HG03558 (cell line): Measurements from ENCODE around the gene CLEC2D.
"Not testable (repeated sequence)": the region's sequence is repeated elsewhere in the genome, so short reads cannot be mapped to it uniquely, and the experiment has no call there.

Experiments
- ATAC-seq: cut with Tn5 transposase; IDR thresholded peaks from one replicate; pipeline ENCODE4 v1.9.1; 2021; ENCODE audit warnings: moderate number of reproducible peaks; ENCODE audit not compliant: unreplicated experiment; ENCODE audit errors: extremely low read depth

Gene CLEC2D, protein sequence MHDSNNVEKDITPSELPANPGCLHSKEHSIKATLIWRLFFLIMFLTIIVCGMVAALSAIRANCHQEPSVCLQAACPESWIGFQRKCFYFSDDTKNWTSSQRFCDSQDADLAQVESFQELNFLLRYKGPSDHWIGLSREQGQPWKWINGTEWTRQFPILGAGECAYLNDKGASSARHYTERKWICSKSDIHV

DNA sequence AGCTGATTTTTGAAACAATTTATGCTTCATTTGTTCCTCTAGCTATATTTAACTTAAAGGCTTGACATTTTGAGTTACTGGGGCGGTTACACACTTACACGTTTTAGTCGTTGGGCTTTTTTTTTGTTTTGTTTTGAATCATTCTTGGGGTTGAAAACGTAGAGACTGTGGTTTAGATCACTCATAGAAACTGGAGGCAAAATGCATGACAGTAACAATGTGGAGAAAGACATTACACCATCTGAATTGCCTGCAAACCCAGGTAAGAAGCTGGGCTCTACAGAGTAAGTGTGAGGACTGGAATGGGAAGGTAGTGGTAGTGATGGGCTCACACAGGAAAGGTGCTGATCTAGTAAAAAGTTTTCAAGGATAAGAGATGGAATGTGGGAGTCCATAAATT is at the start of gene CLEC2D:
Gene CLEC2D, plus strand, starts transcription at position 180 of the 400 bp plus-strand sequence. Its CDS starts 22 bp downstream, at position 202.
- ATAC-seq: peak; percentile 37

DNA sequence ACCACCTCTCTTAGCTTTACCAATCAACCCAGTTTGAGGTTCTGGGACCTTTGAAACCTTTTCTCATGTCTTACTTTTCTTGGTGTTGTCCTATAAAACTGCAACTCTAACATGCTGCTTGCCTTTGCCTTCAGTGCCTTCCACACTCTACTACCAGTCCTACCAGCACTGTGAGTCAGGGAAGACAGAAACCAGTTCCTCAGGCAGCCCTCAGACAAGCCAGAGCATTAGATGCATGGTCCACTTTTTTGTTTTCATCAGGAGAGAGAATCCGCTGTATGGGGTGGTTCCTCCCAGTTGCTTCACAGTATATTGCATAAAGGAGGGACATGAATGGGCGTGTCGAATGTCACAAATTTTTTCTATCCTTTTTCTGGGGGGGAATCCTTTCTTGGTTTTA is 44.5 kb upstream of the CLEC2D start:
- ATAC-seq: no peak

DNA sequence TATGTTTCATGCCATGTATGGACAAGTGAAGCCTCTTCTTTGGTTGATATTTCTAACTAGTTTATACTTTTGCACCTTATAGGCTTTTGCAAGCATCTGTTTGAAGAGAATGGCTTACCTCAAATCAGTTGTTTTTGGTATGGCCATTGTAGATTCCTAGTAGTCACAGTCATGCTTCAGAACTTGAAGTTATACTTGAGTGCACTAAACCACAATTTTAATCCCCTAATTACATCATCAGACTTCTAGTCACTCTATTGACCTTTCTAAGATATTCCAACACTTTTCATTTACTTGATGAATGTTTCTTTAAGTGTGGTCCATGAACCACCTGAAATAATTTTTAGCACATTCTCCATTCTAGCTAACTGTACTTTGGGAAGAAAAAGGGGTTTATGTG is 43.2 kb upstream of the CLEC2D start:
- no peak for ATAC-seq

DNA sequence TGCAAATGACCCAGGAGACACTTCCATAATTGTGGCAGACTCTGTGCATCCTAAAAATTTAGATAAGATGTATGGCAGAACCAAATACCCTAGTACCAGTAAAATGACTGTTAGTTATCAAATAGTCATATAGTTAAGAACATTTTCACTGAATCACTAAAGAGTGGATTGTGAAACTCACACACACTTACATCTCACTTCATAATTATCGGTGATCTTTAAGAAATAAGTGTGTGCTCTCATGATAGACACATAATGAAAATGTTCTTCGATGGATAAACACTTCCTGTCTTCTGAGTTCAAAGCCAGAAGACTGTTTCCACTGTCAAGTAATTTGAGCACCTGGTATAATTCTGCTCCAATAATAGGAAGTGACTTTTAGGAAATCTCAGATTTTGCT is 42.7 kb upstream of the CLEC2D start:
- no peak for ATAC-seq

DNA sequence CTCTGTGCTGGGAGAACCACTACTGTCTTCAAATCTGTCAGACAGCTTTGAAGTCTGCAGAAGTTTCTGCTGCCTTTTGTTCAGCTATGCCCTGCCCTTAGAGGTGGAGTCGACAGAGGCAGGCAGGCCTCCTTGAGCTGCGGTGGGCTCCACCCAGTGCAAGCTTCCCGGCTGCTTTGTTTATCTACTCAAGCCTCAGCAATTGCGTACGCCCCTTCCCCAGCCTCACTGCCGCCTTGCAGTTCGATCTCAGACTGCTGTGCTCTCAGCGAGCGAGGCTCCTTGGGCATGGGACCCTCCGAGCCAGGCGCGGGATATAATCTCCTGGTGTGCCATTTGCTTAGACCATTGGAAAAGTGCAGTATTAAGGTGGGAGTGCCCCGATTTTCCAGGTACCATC is 36.7 kb upstream of the CLEC2D start:
- no peak for ATAC-seq

DNA sequence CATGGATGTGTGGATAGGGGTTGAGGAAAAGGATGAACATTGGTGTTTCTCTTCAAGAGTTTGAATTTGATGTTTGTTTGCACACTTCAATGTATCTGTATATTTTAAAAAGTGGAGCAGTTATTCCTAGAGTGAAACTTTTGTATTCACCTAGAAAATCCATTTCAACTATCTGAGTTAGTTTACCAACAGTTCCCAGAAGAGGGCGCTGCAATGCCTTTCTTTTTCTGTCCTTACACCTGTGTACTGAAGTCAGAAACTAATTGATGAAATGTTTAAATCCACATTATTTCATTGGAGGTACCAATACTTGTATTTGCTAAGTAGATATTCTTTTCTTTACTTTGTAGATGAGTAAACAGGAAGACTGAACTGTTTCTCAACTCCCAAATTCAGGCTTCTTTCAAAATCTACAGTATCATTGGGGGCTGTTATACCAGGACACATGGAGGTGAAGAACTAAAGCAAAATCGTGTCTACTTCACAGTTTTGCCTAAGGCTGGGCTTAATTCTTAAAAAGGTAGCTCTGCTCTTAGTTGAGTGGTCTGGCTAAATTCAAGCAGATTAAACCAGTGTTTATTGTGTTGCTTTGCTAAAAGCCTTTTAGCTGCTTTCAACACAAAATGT is 35.2 kb upstream of the CLEC2D start:
- no peak for ATAC-seq

DNA sequence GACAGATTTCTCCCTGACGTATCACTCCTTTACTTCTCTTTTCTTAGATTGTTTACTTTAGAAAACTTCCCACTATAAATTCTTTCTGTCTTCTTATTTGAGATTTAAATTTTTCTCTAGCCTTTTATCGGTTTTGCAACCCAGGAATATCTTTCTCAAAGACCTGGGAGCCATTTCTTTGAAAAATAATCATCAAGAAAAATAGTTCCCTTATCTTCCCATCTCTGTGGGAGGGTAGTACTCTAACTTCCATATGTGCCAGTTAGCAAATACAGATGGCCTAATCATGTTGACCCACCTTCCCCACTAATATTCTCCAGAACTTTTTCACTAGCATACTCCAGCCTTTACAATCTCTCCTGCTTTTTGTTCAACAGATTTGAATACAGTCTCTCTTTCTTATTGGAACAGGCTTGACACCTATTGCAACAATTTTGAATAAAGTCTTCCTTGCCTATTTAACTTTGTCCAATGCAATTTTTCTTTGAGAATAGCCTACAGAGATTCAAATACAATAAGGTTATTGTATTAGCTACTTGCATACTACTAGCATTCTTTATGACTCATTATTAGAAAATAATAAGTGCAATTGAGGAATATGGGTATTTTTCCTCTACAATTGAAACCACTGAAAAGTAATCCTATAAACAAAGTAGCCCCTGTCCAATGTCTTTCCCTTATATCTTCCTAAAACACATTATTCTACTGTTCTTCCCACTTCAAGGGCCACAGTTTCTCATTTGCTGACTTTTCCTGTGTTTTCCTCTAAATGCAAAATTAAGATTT is 34.4 kb upstream of the CLEC2D start:
- ATAC-seq: no peak

DNA sequence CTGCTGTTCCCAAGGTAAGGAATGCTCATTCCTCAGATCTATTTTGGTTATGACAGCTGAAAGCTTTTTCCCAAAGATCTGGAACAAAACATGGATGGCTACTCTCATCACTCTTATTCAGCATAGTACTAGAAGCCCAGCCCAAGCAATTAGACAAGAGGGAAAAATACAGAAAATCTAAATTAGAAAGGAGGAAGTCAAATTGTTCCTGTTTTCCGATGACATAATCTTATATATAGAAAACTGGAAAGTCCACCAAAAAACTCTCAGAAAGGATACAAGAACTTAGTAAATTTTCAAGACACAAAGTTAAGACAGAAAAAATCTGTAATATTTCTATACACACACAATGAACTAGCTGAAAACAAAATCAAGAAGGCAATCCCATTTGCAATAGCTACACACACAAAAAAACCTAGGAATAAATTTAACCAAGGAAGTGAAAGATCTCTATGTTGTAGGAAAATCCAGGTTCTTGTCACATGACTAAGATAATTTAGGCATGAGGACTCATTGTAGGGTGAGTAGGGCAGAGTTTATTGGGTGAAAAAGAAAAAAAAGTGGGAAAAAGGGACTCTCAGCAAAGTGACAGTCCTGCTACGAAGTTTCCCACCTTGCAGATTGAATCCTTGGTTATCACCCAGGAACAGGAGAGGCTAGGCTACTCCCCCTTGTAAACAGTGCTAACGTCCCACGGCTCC is 33.2 kb upstream of the CLEC2D start:
- ATAC-seq: no peak

DNA sequence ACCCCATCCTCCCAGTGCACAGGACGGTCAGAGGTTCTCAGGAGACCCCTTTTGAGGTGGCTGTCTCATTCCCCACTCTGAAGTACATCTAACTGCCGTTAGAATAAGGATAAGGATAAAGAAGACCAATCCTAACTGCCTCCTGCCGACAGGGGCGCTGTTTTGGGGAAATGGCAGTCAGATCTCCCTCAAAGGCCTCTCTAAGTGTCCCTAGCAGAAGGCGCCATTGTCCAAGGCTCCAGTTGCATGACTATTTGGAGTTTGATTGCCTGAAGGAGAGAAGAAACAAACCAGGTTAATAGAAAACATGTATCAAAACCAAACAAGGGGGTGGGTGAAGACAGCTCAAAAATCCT is 32.7 kb upstream of the CLEC2D start:
- no peak for ATAC-seq

DNA sequence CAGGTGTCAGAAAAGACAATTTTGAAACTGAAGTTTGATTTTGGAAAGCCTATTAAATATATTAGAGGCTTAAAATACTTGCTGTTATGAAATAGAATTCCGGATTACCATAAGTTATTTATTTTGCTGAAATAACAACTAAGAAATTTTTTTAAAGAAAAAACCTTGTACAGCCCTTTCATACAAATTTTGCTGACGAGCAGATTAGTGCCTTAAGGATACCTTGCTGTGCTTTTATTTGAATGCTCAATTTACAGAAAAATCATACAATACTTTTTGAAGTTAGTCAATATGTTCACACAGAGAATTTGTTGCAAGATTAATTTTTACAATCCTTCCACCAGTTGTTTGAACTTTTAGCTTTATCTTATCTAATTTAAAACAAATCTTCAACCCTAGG is 29.5 kb upstream of the CLEC2D start:
- ATAC-seq: no peak

DNA sequence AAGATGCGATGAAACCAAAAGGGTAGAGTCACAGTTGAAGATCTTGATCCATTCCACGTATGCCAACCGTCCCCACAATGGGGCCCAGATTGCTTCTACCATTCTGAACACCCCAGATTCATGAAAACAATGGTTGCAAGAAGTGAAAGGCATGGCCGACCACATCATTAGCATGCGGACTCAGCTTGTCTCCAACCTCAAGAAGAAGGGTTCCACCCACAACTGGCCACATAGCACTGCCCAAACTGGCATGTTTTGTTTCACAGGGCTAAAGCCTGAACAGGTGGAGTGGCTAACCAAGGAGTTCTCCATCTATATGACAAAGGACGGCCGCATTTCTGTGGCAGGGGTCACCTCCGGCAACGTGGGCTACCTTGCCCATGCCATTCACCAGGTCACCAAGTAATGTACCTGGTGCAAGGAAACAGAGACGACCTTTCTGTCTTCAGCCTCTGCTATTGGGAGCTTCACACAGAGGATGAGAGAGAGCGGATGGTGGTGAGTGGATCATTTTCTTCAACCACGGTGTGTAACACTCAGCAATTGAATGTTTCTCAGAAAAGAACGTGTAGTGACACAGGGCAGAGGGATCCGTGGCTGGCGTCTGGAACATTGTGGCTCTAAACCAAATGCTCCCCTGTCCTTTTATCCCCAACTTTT is 26.8 kb upstream of the CLEC2D start:
- ATAC-seq: no peak

DNA sequence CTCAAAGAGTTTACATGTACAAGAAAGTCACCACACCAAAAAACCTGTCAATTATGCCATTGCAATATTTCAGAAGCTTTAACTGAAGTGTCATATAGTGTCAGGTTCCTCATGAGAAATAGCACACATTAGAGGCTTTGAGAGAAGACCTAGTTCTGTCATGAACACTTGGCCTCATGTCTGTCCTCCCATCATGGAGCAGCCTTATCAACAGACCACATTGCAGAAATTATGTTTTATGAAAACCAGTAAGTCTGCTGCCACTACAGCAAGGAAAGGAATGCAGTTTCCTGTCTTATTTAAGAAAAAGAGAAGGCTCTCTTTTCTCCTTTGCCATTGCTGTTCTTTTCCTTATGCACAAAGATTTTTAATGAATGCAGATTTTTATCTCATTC is 26.2 kb upstream of the CLEC2D start:
- ATAC-seq: no peak

DNA sequence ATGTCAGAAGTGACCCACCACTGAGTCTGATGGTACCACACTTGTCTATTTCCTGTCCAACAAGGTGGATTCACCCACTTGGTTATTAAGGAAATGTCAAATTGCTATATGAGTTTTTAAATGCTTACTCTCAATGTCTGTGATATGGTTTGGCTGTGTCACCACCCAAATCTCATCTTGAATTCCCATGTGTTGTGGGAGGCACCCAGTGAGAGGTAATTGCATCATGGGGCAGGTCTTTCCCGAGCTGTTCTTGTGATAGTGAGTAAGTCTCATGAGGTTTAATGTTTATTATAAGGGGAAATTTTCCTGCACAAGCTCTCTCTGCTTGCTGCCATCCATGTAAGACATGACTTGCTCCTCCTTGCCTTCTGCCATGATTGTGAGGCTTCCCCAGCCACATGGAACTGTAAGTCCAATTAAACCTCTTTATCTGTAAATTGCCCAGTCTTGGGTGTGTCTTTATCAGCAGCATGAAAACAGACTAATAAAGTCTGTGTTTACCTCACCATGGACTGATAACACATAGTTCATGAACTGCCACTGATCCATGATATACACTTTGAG is 24.4 kb upstream of the CLEC2D start:
- not testable (repeated sequence) for ATAC-seq

DNA sequence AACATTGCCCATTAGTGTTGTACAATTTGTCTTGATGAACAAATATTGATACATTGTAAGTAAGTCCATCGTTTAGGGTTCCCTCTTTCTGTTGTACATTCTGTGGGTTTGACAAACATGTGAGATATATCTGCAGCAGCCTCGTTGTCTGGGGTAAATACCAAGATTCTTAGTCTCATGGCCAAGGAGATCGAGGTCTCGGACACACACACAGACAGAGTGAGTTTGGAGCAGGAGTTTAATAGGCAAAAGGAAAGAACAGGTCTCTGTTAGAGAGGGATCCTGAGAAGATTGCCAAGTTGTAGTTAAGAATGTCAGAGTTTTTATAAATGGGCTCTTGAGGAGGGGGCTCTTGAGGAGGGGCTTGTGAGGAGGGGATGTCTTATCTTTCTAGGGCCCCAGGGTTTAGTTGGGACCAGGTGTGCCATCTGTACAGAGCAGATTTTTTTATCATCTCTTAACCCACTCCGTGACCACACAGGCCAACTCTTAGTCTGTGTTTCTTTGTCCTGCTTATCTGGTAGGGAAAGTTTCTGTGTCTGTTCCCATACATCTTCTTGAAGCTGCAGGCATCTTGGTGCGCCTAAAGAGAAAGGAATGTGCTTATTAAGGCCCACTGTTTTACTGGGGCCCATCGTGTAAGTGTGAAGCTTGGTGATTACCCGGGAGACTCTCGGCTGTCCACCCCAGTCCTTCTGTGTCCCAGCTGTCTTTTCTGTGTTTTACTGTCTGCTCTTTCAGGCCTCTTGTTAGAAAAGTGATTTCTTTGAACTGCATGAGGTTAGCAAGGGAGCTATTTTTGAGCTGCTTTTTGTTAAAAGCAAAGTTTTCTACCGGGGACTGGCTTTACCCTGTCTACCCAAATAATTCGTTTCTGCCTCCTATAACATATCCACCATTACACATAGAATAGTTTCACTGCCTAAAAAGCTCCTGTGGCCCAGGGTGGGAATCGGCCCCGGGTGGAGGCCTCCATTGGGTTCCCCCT is 22.4 kb upstream of the CLEC2D start:
- no peak for ATAC-seq

DNA sequence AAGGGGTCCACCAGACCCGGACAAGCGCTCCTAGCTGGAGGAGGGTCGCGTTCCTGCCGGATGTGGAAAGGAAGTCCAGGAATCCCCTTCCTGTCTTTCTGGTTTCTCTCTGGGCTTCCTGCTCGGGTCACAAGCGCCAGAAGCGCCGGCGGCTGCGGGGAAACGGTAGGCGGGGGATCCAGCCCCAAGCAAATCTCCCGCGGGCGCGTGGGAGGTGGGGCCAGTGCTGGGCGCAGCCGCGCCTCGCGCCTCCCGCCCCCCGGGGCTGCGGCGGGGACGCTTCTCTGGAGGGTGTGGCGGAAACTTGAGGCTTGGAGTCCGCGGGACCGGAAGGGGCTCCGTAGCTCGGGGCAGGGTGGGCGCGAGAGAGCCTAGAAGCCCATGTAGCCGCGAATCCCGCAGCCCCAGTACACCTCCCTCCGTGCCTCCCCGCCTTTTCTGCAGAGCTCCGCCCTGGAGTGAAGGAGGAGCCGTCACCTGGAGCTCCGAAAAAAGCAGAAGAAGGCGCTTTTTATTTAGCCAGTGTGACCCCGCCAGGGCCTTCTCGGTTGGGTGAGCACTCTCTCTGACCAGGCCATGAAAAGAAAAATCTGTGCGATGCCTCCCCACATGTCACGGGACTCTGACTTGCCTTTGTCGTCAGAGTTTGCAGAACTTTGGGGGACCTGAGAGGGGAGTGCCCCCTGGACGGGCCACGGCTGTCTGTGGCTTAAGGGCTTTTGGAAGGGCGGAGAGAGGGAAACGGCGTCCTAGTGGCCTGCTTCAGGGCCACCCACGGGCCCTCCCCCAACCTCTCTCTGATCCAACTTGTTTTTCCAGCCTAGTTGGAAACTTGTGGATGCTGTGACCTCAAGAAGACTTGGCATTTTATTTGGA is 21.4 kb upstream of the CLEC2D start:
- peak; percentile 34 for ATAC-seq

DNA sequence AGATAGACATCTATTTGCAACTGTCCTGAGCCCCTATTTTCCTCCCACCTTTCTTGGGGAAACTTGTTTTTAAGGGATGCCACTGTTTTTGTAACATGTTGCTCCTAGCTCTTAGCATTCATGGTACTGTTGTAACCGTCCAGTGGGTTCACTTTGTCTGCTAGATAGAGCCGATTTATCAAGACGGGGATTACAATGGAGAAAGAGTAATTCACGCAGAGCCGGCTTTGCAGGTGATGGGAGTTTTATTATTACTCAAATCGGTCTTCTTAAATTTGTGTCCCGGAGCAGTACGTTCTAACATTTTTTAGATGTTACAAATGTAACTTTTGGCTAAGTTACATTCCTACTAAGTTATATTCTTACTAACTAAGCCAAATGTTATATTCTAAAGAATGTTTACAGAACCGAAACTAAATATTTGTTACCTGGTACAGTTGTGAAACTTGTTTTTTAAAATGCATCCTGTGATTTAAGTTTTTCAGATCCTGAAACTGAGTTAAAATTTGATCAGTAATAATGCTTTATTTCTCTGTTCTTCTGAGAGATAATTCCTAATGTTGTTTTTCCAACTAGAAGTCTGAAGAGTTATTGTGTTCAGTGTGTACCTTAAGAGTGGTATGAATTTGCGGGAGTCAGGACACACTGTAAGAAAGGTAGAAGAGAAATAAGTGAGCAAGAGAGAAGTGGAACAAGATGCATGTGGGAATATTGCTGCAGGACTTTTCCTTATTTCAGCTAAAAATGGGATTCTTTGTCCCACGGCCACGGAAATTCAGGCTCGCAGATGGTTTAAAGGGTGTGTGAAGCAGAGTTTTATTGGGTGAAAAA is 20.6 kb upstream of the CLEC2D start:
- no peak for ATAC-seq

DNA sequence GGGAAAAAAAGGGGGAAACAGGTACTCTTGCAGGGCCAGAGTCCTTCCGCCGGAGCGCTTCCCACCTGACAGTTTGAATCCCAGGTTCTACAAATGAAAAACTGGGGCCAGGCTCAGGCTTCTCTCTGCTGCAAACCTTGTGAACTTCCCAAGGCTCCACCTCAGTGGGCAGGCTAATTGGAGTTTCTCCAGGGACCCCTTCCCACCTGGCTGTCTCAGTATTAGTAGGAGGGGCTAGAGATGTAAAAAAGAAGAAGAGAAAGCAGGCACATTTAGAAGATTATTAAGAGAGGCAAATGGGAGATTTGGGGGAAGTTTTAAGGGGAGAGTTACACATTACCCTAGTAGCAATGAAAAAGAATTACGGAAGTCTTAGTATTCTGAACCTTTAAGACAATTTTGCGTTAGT is 20.0 kb upstream of the CLEC2D start:
- no peak for ATAC-seq
